ENCODE measurements around the gene CNTNAP5.

The CNTNAP5 gene

DNA sequence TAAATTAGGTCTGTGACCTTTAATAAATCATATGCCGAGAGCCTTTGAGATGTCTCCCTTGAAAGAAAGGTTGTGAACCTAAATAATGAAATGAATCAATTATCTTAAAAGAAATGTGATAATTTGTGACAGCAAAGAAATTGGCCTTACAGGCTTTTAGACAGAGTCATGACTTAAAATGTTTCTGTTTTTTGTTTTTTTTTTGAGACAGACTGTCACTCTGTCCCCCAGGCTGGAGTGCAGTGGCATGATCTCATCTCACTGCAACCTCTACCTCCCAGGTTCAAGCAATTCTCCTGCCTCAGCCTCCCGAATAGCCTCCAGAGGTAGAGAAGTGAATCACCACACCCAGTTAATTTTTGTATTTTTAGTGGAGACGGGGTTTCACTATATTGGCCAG, 898.0 kb downstream of the CNTNAP5 start:
- no peak for DNase-seq (ENCODE audit: low read depth, low spot score)
- TF ChIP-seq, protein P1, sequence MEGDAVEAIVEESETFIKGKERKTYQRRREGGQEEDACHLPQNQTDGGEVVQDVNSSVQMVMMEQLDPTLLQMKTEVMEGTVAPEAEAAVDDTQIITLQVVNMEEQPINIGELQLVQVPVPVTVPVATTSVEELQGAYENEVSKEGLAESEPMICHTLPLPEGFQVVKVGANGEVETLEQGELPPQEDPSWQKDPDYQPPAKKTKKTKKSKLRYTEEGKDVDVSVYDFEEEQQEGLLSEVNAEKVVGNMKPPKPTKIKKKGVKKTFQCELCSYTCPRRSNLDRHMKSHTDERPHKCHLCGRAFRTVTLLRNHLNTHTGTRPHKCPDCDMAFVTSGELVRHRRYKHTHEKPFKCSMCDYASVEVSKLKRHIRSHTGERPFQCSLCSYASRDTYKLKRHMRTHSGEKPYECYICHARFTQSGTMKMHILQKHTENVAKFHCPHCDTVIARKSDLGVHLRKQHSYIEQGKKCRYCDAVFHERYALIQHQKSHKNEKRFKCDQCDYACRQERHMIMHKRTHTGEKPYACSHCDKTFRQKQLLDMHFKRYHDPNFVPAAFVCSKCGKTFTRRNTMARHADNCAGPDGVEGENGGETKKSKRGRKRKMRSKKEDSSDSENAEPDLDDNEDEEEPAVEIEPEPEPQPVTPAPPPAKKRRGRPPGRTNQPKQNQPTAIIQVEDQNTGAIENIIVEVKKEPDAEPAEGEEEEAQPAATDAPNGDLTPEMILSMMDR (IDR thresholded peaks at IDR 0.05; ENCODE audit: insufficient read depth, low read length, missing control alignments): no peak
- no peak overlapping the region for H3K4me3 ChIP-seq (ENCODE audit: low read depth, low read length)
- CTCF ChIA-PET: no interaction called here
- POLR2A ChIA-PET: no interaction called here

DNA sequence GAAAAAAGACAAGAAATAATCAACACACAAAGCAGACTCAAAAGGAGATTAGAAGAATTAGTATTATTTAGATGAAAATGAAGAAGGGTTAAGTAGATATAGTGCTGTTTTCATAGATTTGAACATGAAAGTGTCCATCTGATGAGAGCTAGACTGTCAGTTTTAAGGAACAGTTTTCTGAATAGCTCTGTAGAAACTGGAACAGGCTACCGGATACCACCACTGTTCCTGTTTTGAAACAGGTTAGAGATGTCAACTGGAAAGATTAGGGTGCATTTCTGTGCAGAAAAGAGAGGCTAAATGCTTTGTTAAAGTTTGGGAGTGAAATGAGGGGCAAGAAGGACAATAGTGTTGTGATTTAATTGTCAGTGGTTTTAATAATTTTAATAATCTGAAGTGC, 908.8 kb downstream of the CNTNAP5 start:
- no peak for DNase-seq (ENCODE audit: low read depth, low spot score)
- H3K4me3 ChIP-seq (ENCODE audit: low read depth, low read length): no peak overlapping the region
- TF ChIP-seq, protein P1 (IDR thresholded peaks at IDR 0.05; ENCODE audit: insufficient read depth, low read length, missing control alignments): no peak
- POLR2A ChIA-PET: no interaction called here
- CTCF ChIA-PET: no interaction called here

DNA sequence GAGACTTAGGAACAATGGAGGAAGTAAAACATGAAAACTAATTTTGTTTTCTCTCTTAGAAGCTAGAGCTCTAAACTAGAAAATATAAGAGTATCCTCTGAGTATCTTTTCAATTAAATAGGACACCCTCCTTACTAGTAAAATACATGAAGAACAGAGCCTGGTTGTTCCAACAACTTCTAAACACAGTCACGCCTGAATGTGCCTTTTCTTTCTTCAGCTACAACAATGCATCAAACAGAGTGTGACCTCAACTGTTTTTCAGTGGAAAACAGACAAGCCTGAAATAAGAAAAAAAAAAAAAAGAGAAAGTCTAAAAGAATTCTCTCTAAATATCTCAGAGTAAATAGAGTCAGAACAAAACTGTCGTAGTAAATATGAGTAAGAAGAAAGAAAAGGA, 928.8 kb downstream of the CNTNAP5 start:
- H3K4me3 ChIP-seq (ENCODE audit: low read depth, low read length): no peak overlapping the region
- ChIA-PET POLR2A (no interaction called here), CTCF (no interaction called here)
- DNase-seq (ENCODE audit: low read depth, low spot score): no peak
- TF ChIP-seq, protein P1 (IDR thresholded peaks at IDR 0.05; ENCODE audit: insufficient read depth, low read length, missing control alignments): no peak

DNA sequence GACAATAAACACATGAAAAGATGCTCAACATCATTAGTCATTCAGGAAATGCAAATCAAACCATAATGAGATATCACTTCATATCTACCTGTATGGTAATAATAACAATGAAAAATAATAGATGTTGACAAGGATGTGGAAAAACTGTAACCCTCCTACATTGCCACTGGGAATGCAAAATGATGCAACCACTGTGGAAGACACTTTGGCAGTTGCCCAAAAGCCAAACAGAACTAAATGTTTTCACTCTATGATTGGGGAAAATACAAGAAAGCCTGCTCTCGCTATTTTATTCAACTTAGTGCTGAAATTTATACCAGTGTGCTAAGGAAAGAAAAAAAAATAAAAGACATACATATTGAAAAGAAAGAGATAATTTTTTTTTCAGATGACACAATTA, 934.5 kb downstream of the CNTNAP5 start:
- TF ChIP-seq, protein P1 (IDR thresholded peaks at IDR 0.05; ENCODE audit: insufficient read depth, low read length, missing control alignments): no peak
- no peak for DNase-seq (ENCODE audit: low read depth, low spot score)
- POLR2A ChIA-PET: no interaction called here
- no peak overlapping the region for H3K4me3 ChIP-seq (ENCODE audit: low read depth, low read length)
- CTCF ChIA-PET: no interaction called here

DNA sequence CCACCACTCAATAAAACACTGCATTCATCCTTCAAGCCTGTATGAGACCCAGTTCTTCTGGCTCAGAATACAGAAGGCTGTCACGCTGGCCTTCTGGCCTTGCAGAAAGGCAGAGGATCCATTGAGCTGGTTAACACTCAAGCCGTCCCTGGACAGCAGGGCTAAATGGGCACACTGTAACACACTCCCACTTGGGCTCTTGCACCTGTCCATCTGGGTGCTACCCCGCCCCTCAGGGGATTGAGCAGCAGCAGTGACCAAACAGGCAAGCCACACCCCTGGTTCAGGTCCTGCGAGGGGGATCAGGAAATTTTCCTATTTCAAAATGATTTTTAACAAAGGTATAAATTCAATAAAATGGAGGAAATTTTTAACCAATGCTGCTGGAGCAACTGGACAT, 936.0 kb downstream of the CNTNAP5 start:
- ChIA-PET POLR2A (no interaction called here), CTCF (no interaction called here)
- TF ChIP-seq, protein P1 (IDR thresholded peaks at IDR 0.05; ENCODE audit: insufficient read depth, low read length, missing control alignments): no peak
- H3K4me3 ChIP-seq (ENCODE audit: low read depth, low read length): no peak overlapping the region
- DNase-seq (ENCODE audit: low read depth, low spot score): no peak
